IMR-90 (cell line): ENCODE results near the gene KCNJ8.

Experiments
- POLR2A ChIP-seq: IDR thresholded peaks from 2 replicates; pipeline ENCODE4 v1.6.1; 2012; ENCODE audit warnings: mild to moderate bottlenecking, low read depth, low read length
- RAD21 ChIP-seq: IDR thresholded peaks from 2 replicates; pipeline ENCODE4 v1.6.1; 2012; ENCODE audit warnings: low read length, improper control_type of control experiment
- TF ChIP-seq, protein P1 (sequence below): conservative IDR thresholded peaks from 2 replicates; pipeline ENCODE4 v1.5.1; 2012; ENCODE audit warnings: mild to moderate bottlenecking, low read depth, low read length, improper control_type of control experiment

DNA sequence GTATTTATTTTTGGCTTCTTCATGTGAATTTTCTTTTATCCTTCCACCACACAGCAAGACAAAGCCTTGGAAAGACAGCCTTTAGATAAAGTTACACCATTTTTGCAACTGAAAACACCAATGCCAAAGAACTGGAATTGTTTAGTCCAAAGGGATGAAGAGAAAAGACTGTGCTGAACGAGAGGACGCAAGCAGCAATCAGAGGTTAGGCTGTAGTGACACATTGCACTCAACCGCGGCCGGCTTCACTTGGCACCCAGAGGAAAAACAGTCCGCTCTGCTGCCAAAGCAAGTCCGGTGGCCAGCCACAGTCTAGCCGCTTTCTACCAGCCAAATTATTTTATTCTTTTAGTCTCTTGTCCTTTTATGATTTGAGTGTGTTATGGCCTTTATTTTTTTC lies 49.1 kb upstream of the KCNJ8 start:
- no peak for TF ChIP-seq POLR2A
- TF ChIP-seq, protein P1, sequence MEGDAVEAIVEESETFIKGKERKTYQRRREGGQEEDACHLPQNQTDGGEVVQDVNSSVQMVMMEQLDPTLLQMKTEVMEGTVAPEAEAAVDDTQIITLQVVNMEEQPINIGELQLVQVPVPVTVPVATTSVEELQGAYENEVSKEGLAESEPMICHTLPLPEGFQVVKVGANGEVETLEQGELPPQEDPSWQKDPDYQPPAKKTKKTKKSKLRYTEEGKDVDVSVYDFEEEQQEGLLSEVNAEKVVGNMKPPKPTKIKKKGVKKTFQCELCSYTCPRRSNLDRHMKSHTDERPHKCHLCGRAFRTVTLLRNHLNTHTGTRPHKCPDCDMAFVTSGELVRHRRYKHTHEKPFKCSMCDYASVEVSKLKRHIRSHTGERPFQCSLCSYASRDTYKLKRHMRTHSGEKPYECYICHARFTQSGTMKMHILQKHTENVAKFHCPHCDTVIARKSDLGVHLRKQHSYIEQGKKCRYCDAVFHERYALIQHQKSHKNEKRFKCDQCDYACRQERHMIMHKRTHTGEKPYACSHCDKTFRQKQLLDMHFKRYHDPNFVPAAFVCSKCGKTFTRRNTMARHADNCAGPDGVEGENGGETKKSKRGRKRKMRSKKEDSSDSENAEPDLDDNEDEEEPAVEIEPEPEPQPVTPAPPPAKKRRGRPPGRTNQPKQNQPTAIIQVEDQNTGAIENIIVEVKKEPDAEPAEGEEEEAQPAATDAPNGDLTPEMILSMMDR, result no peak
- TF ChIP-seq RAD21, result no peak
